HG03520 (cell line): Measurements from ENCODE around the gene ALK.

Experiments
- ATAC-seq: cut with Tn5 transposase; IDR thresholded peaks from one replicate; pipeline ENCODE4 v1.9.1; 2021; ENCODE audit warnings: mild to moderate bottlenecking, moderate library complexity; ENCODE audit not compliant: unreplicated experiment

The ALK gene

GRCh38 chr2:29504746-29505145 lies 416.6 kb downstream of the ALK start:
- ATAC-seq, result no peak

GRCh38 chr2:29502460-29502911 lies 418.9 kb downstream of the ALK start:
- ATAC-seq, result no peak

GRCh38 chr2:29497375-29497774 lies 424.0 kb downstream of the ALK start:
- ATAC-seq, result no peak

- no peak for ATAC-seq
Measured at GRCh38 chr2:29496198-29496597, 425.2 kb downstream of the ALK start.

GRCh38 chr2:29495536-29496060 lies 425.8 kb downstream of the ALK start:
- ATAC-seq, result no peak

GRCh38 chr2:29495068-29495467 lies 426.3 kb downstream of the ALK start:
- ATAC-seq, result no peak

- no peak for ATAC-seq
Measured at GRCh38 chr2:29492701-29493100, 428.7 kb downstream of the ALK start.

GRCh38 chr2:29490045-29490444 lies 431.3 kb downstream of the ALK start:
- ATAC-seq, result no peak

GRCh38 chr2:29489568-29489967 lies 431.8 kb downstream of the ALK start:
- ATAC-seq, result no peak

GRCh38 chr2:29487967-29488555 lies 433.3 kb downstream of the ALK start:
- ATAC-seq, result no peak

GRCh38 chr2:29485631-29486030 lies 435.8 kb downstream of the ALK start:
- no peak for ATAC-seq

- ATAC-seq, result no peak
Measured at GRCh38 chr2:29485117-29485516, 436.3 kb downstream of the ALK start.

- no peak for ATAC-seq
Measured at GRCh38 chr2:29482867-29483266, 438.5 kb downstream of the ALK start.

- ATAC-seq, result no peak
Measured at GRCh38 chr2:29482348-29482747, 439.0 kb downstream of the ALK start.

- no peak for ATAC-seq
Measured at GRCh38 chr2:29481313-29481712, 440.1 kb downstream of the ALK start.

GRCh38 chr2:29480426-29480825 lies 441.0 kb downstream of the ALK start:
- no peak for ATAC-seq

- no peak for ATAC-seq
Measured at GRCh38 chr2:29479401-29479800, 442.0 kb downstream of the ALK start.

- ATAC-seq, result no peak
Measured at GRCh38 chr2:29478641-29479040, 442.7 kb downstream of the ALK start.

- no peak for ATAC-seq
Measured at GRCh38 chr2:29477186-29477585, 444.2 kb downstream of the ALK start.

GRCh38 chr2:29475499-29475898 lies 445.9 kb downstream of the ALK start:
- no peak for ATAC-seq

GRCh38 chr2:29469961-29470360 lies 451.4 kb downstream of the ALK start:
- no peak for ATAC-seq

- no peak for ATAC-seq
Measured at GRCh38 chr2:29469516-29469915, 451.9 kb downstream of the ALK start.
